ENCODE measurements around the gene FAM193B. TPM values are rescaled to one million over a fixed set of nuclear protein-coding genes. Genes with fewer than 3 reads are reported as not detected.

FAM193B gene
- total and polyA plus RNA-seq, 9 of the 15 experiments (the other 6 are each of a cell fraction or from before 2014, with no cell fraction given) = 4.4 to 76.4 (median 37.3) TPM

- TF ChIP-seq, protein P1, sequence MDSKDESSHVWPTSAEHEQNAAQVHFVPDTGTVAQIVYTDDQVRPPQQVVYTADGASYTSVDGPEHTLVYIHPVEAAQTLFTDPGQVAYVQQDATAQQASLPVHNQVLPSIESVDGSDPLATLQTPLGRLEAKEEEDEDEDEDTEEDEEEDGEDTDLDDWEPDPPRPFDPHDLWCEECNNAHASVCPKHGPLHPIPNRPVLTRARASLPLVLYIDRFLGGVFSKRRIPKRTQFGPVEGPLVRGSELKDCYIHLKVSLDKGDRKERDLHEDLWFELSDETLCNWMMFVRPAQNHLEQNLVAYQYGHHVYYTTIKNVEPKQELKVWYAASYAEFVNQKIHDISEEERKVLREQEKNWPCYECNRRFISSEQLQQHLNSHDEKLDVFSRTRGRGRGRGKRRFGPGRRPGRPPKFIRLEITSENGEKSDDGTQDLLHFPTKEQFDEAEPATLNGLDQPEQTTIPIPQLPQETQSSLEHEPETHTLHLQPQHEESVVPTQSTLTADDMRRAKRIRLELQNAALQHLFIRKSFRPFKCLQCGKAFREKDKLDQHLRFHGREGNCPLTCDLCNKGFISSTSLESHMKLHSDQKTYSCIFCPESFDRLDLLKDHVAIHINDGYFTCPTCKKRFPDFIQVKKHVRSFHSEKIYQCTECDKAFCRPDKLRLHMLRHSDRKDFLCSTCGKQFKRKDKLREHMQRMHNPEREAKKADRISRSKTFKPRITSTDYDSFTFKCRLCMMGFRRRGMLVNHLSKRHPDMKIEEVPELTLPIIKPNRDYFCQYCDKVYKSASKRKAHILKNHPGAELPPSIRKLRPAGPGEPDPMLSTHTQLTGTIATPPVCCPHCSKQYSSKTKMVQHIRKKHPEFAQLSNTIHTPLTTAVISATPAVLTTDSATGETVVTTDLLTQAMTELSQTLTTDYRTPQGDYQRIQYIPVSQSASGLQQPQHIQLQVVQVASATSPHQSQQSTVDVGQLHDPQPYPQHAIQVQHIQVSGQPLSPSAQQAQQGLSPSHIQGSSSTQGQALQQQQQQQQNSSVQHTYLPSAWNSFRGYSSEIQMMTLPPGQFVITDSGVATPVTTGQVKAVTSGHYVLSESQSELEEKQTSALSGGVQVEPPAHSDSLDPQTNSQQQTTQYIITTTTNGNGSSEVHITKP (IDR thresholded peaks at IDR 0.05; ENCODE audit: partially characterized antibody) = peak; percentile 41
- TF ChIP-seq SRF (CRISPR knock-in tag; IDR thresholded peaks at IDR 0.05) = 0 out of 4 replicates have a peak, but pooled peaks of 1 of the 2 experiments have one; percentile 5
- peak; percentile 68 for TF ChIP-seq ATF7 (IDR thresholded peaks at IDR 0.05)
- TF ChIP-seq POLR2B (IDR thresholded peaks at IDR 0.05; ENCODE audit: low read depth, partially characterized antibody) = peak; percentile 93
- TF ChIP-seq STAT5A (IDR thresholded peaks at IDR 0.05; ENCODE audit: borderline replicate concordance, low read length) = no peak
- no peak for TF ChIP-seq ZNF780A (CRISPR knock-in tag; IDR thresholded peaks at IDR 0.05)
- TF ChIP-seq TEAD2 (tag; IDR thresholded peaks at IDR 0.05) = no peak
- TF ChIP-seq, protein P2, sequence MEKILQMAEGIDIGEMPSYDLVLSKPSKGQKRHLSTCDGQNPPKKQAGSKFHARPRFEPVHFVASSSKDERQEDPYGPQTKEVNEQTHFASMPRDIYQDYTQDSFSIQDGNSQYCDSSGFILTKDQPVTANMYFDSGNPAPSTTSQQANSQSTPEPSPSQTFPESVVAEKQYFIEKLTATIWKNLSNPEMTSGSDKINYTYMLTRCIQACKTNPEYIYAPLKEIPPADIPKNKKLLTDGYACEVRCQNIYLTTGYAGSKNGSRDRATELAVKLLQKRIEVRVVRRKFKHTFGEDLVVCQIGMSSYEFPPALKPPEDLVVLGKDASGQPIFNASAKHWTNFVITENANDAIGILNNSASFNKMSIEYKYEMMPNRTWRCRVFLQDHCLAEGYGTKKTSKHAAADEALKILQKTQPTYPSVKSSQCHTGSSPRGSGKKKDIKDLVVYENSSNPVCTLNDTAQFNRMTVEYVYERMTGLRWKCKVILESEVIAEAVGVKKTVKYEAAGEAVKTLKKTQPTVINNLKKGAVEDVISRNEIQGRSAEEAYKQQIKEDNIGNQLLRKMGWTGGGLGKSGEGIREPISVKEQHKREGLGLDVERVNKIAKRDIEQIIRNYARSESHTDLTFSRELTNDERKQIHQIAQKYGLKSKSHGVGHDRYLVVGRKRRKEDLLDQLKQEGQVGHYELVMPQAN (IDR thresholded peaks at IDR 0.05; ENCODE audit: borderline replicate concordance) = peak; percentile 67; the same call in 1 of the 2 replicates
- peak; percentile 14; the same call in 1 of the 2 replicates for TF ChIP-seq FOSL1 (tag; conservative IDR thresholded peaks at IDR 0.05)
- no peak for TF ChIP-seq ZNF512 (tag; IDR thresholded peaks at IDR 0.05)
- TF ChIP-seq GTF2F1 (IDR thresholded peaks at IDR 0.05; ENCODE audit: low read depth, low read length) = no peak
- TF ChIP-seq, protein P3, sequence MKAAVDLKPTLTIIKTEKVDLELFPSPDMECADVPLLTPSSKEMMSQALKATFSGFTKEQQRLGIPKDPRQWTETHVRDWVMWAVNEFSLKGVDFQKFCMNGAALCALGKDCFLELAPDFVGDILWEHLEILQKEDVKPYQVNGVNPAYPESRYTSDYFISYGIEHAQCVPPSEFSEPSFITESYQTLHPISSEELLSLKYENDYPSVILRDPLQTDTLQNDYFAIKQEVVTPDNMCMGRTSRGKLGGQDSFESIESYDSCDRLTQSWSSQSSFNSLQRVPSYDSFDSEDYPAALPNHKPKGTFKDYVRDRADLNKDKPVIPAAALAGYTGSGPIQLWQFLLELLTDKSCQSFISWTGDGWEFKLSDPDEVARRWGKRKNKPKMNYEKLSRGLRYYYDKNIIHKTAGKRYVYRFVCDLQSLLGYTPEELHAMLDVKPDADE (conservative IDR thresholded peaks at IDR 0.05; ENCODE audit: control insufficient read depth, low read depth, low read length) = peak; percentile 91
- TF ChIP-seq SP1 (CRISPR knock-in tag; IDR thresholded peaks at IDR 0.05) = peak; percentile 47; the same call in 1 of the 2 replicates
- 0 out of 2 replicates have a peak, but pooled peaks have one; percentile 15 for TF ChIP-seq STAG1 (CRISPR knock-in tag; IDR thresholded peaks at IDR 0.05; ENCODE audit: borderline replicate concordance)
- peak; percentile 27 for TF ChIP-seq CTCFL (IDR thresholded peaks at IDR 0.05; ENCODE audit: borderline replicate concordance, insufficient read depth, low read depth, low read length, poor library complexity, severe bottlenecking)
Measured at GRCh38 chr5:177592010-177592834, 37.9 kb upstream of the FAM193B start, which contains the start of gene TMED9 (continued).

Data from K562 (cell line).